A549 (cell line): ENCODE results near the gene COPE. TPM values are rescaled to one million over a fixed set of nuclear protein-coding genes. Genes with fewer than 3 reads are reported as not detected.
"Not testable (repeated sequence)": the region's sequence is repeated elsewhere in the genome, so short reads cannot be mapped to it uniquely, and the experiment has no call there.

Experiments used
- ATAC-seq, 2 experiments: fragments of 200-7000 bp in 1 of 2; fragments of >200 bp in 1 of 2; cut with Nextera tagmentation in 1 of 2; cut with Tn5 transposase in 1 of 2; 3 replicates each; pipeline versions ENCODE4 v1.8.0 to v1.9.1; 2018 to 2020; ENCODE audit warnings: mild to moderate bottlenecking in 1 of 2, moderate library complexity in 1 of 2
- CTCF ChIA-PET: fragments of 300-600 bp; sonication (Branson Sonifier 250); formaldehyde crosslinking; extraction: SDS; loops from one replicate; lab custom pipeline; 2021; ENCODE audit warnings: antibody characterized with exemption, inconsistent platforms; lab: Yijun Ruan, JAX
- POLR2A ChIA-PET: fragments of 350-600 bp; formaldehyde crosslinking; extraction: SDS; loops from one replicate; lab custom pipeline; 2021; ENCODE audit warnings: antibody characterized with exemption, inconsistent platforms; lab: Yijun Ruan, JAX
- DNase-seq, 2 experiments: peaks; one replicate each; pipeline versions ENCODE4 v3.0.0 to v3.0.0-alpha.2; 2011 to 2016; ENCODE audit warnings: low read depth in 1 of 2, low spot score in 1 of 2
- FAIRE-seq: peaks from 2 replicates; lab custom pipeline; 2011; peaks lifted over from hg19 to GRCh38; lab: Jason Lieb, UNC
- H3K27ac ChIP-seq, 2 experiments: fragments of >200 bp; sonication (Bioruptor Twin); formaldehyde crosslinking; 3 replicates each; pipeline ENCODE4 v1.5.1; 2016 to 2017
- H3K4me1 ChIP-seq: fragments of >200 bp; sonication (Bioruptor Twin); formaldehyde crosslinking; 3 replicates; pipeline ENCODE4 v1.6.1; 2016
- H3K4me2 ChIP-seq: fragments of >200 bp; sonication (Bioruptor Twin); formaldehyde crosslinking; 3 replicates; pipeline ENCODE4 v1.6.1; 2016
- H3K4me3 ChIP-seq: fragments of >200 bp; sonication (Bioruptor Twin); formaldehyde crosslinking; 3 replicates; pipeline ENCODE4 v1.5.1; 2016
- H3K9me3 ChIP-seq: fragments of >200 bp; sonication (Bioruptor Twin); formaldehyde crosslinking; 3 replicates; pipeline ENCODE4 v1.6.1; 2016
- CBX8 ChIP-seq: fragments of 200-600 bp; sonication (generic); IDR thresholded peaks from 2 replicates; pipeline ENCODE4 v1.6.1; 2016
- CEBPB ChIP-seq, 2 experiments: fragments of >200 bp in 1 of 2; sonication (Bioruptor Twin) in 1 of 2; formaldehyde crosslinking in 1 of 2; IDR thresholded peaks; 2 replicates each; pipeline ENCODE4 v1.6.1; 2012 to 2016
- CHD4 ChIP-seq: fragments of 200-600 bp; sonication (generic); IDR thresholded peaks from 2 replicates; pipeline ENCODE4 v1.6.1; 2016; ENCODE audit warnings: antibody characterized with exemption, mild to moderate bottlenecking, borderline replicate concordance
- ESRRA ChIP-seq: fragments of 150-350 bp; IDR thresholded peaks from 2 replicates; pipeline ENCODE4 v1.6.1; 2014; ENCODE audit warnings: mild to moderate bottlenecking, low read length, borderline replicate concordance
- FOXS1 ChIP-seq: fragments of 250-450 bp; sonication (Bioruptor Pico); IDR thresholded peaks from 2 replicates; pipeline ENCODE4 v1.5.0; 2020; ENCODE audit warnings: mild to moderate bottlenecking, moderate library complexity
- GATA3 ChIP-seq: IDR thresholded peaks from 2 replicates; pipeline ENCODE4 v1.6.1; 2012; ENCODE audit warnings: borderline replicate concordance
- HDAC2 ChIP-seq: fragments of 200-600 bp; sonication (generic); IDR thresholded peaks from 2 replicates; pipeline ENCODE4 v1.6.1; 2016
- HES2 ChIP-seq: fragments of >200 bp; sonication (Bioruptor Twin); formaldehyde crosslinking; IDR thresholded peaks from 2 replicates; pipeline ENCODE4 v1.6.1; 2016
- HMGXB4 ChIP-seq: fragments of 250-450 bp; sonication (Bioruptor Pico); IDR thresholded peaks from 2 replicates; pipeline ENCODE4 v1.5.0; 2021; ENCODE audit warnings: mild to moderate bottlenecking, moderate library complexity, borderline replicate concordance
- JUN ChIP-seq, 2 experiments: fragments of >200 bp; sonication (Bioruptor Twin); formaldehyde crosslinking; IDR thresholded peaks; 2 replicates in 1 of 2; 3 replicates in 1 of 2; pipeline ENCODE4 v1.6.1; 2016 to 2017
- JUNB ChIP-seq: fragments of >200 bp; sonication (Bioruptor Twin); formaldehyde crosslinking; IDR thresholded peaks from 2 replicates; pipeline ENCODE4 v1.6.1; 2016
- KDM1A ChIP-seq: fragments of 200-600 bp; sonication (generic); IDR thresholded peaks from 2 replicates; pipeline ENCODE4 v1.6.1; 2016; ENCODE audit warnings: low read depth, mild to moderate bottlenecking
- KDM5A ChIP-seq: fragments of 200-600 bp; sonication (generic); IDR thresholded peaks from 2 replicates; pipeline ENCODE4 v1.6.1; 2016; ENCODE audit warnings: antibody characterized with exemption, mild to moderate bottlenecking
- MAFK ChIP-seq: fragments of 450-650 bp; IDR thresholded peaks from 2 replicates; pipeline ENCODE4 v1.6.1; 2014; ENCODE audit not compliant: partially characterized antibody
- MYC ChIP-seq: IDR thresholded peaks from 2 replicates; pipeline ENCODE4 v1.6.1; 2012; ENCODE audit warnings: mild to moderate bottlenecking, inconsistent platforms, low read length, improper control_type of control experiment, borderline replicate concordance
- NFE2L2 ChIP-seq: fragments of 150-350 bp; conservative IDR thresholded peaks from 2 replicates; pipeline ENCODE4 v1.6.1; 2014; ENCODE audit warnings: low read length
- NPAS2 ChIP-seq: fragments of 250-450 bp; sonication (Bioruptor Pico); IDR thresholded peaks from 2 replicates; pipeline ENCODE4 v1.8.0; 2022; ENCODE audit warnings: mild to moderate bottlenecking, moderate library complexity, borderline replicate concordance
- RAD21 ChIP-seq, 2 experiments: fragments of >200 bp in 1 of 2; sonication (Bioruptor Twin) in 1 of 2; formaldehyde crosslinking in 1 of 2; IDR thresholded peaks in 1 of 2; conservative IDR thresholded peaks in 1 of 2; 2 replicates in 1 of 2; 3 replicates in 1 of 2; pipeline ENCODE4 v1.6.1; 2012 to 2018; ENCODE audit warnings: inconsistent platforms in 1 of 2
- SMC3 ChIP-seq: fragments of >200 bp; sonication (Bioruptor Twin); formaldehyde crosslinking; IDR thresholded peaks from 3 replicates; pipeline ENCODE4 v1.6.1; 2018; ENCODE audit warnings: inconsistent platforms
- ZFP36 ChIP-seq: fragments of 450-650 bp; IDR thresholded peaks from 2 replicates; pipeline ENCODE4 v1.6.1; 2014; ENCODE audit warnings: borderline replicate concordance; ENCODE audit not compliant: partially characterized antibody
- ZSCAN20 ChIP-seq: fragments of 250-450 bp; sonication (Bioruptor Pico); IDR thresholded peaks from 2 replicates; pipeline ENCODE4 v1.8.0; 2022; ENCODE audit warnings: mild to moderate bottlenecking, moderate library complexity
- WGBS: methylation state at CpG from one replicate; pipeline ENCODE4 v1.1.6; 2017; ENCODE audit errors: missing lambda C conversion rate; 5-methylcytosine and 5-hydroxymethylcytosine counted together
- polyA plus RNA-seq, 4 experiments: library from polyadenylated mRNA; depleted of rRNA in 3 of 4; stranded (reverse); fragments of >200 nt; fragmentation: RNase III in 1 of 4; extraction: RNeasy Plus Mini Kit Qiagen cat#74134 plus additional on column Dnase treatment in 1 of 4; gene quantifications; 2 replicates in 3 of 4; 3 replicates in 1 of 4; pipeline ENCODE4 v1.2.3, GENCODE V29; 2011 to 2017
- TF ChIP-seq, protein P1 (sequence below): fragments of >200 bp; sonication (Bioruptor Twin); formaldehyde crosslinking; IDR thresholded peaks from 3 replicates; pipeline ENCODE4 v1.5.1; 2016

The COPE gene
- polyA plus RNA-seq, 2 of the 4 experiments (the other 2 are of a cell fraction), result 94.0 to 114 TPM

DNA sequence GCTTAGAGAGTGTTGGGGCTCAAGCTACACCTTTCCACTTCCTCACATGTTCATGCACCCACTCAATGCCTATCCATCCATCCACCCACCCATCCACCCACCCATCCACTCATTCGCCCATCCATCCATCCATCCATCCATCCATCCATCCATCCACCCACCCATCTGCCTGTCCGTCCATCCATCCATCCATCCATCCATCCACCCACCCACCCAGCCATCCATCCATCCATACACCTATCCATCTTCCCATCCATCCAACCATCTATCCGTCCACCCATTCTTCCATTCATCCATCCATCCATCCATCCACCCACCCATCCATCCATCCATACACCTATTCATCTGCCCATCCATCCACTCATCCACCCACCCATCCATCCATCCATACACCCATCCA, 34.9 kb upstream of the COPE start (continued):
- no peak for TF ChIP-seq NPAS2 (CRISPR knock-in tag)
- TF ChIP-seq HDAC2, result no peak
- no peak for TF ChIP-seq CHD4
- no peak for TF ChIP-seq JUNB

DNA sequence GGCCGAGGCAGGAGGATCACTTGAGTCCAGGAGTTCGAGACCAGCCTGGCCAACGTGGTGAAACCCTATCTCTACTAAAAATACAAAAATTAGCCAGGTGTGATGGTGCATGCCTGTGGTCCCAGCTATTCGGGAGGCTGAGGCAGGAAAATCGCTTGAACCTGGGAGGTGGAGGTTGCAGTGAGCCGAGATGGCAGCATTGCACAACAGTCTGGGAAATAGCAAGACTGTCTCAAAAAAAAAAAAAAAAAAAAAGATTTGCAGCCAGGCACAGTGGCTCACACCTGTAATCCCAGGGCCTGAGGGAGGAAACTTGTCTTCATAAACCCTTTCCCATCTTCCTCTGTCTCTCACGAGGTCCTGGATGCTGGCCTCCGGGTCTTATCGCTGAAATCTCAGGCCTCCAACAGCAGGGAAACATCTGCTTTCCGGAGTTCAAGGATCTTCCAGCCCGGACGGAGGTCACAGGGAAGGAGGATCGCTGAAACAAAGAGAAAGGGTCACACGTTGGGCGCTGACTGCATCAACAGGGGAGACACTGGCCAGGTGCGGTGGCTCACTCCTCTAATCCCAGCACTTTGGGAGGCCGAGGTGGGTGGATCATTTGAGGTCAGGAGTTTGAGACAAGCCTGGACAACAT, 33.3 kb upstream of the COPE start:
- H3K9me3 ChIP-seq, H3K4me2 ChIP-seq, H3K4me3 ChIP-seq, POLR2A ChIA-PET, H3K4me1 ChIP-seq, FAIRE-seq, H3K27ac ChIP-seq, CTCF ChIA-PET, DNase-seq, ATAC-seq: not testable (repeated sequence)
- WGBS, result 70% methylated on average over 15 of the region's 17 CpGs
- 0 out of 4 replicates have a peak, but pooled peaks of 1 of the 2 experiments have one; percentile 12 for TF ChIP-seq CEBPB (IDR thresholded peaks at IDR 0.05)

DNA sequence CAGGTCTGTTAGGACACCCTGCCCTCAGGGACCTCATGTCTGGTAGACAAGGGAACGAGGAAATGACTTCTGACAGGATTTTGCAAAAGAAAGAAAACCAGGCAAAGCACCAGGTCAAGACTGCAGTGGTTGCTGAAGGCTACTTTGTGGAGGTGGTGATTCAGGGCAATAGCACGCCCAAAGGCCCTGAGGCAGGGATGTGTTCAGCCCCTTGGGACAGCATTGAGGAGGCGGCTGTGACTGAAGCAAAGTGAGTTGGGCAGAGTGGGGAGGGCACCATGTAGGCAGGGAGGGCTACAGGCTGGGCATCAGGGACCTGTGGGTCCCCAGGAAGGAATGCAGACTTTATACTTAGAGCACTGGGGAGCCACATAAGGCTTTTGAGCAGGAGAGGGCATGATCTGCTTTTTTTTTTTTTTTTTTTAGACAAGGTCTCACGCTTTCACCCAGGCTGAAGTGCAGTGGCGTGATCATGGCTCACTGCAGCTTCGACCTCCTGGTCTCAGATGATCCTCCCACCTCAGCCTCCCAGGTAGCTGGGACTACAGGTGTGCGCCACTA, 32.6 kb upstream of the COPE start:
- POLR2A ChIA-PET, result no interaction called here
- DNase-seq, result peak in 1 of 2 experiments; percentile 24
- no peaks in the 10 kb centered on the region for H3K9me3 ChIP-seq
- CTCF ChIA-PET, result interaction anchor here (5.1 kb wide), 1 partner anchor 35 kb away, joined by 26 read pairs; no protein-coding TSS in a partner anchor
- TF ChIP-seq JUNB (no peak), MAFK (no peak), KDM1A (0 out of 2 replicates have a peak, but pooled peaks have one; percentile 43), ZFP36 (peak; percentile 75), CEBPB (IDR thresholded peaks at IDR 0.05) (no peak)
- TF ChIP-seq, protein P1, sequence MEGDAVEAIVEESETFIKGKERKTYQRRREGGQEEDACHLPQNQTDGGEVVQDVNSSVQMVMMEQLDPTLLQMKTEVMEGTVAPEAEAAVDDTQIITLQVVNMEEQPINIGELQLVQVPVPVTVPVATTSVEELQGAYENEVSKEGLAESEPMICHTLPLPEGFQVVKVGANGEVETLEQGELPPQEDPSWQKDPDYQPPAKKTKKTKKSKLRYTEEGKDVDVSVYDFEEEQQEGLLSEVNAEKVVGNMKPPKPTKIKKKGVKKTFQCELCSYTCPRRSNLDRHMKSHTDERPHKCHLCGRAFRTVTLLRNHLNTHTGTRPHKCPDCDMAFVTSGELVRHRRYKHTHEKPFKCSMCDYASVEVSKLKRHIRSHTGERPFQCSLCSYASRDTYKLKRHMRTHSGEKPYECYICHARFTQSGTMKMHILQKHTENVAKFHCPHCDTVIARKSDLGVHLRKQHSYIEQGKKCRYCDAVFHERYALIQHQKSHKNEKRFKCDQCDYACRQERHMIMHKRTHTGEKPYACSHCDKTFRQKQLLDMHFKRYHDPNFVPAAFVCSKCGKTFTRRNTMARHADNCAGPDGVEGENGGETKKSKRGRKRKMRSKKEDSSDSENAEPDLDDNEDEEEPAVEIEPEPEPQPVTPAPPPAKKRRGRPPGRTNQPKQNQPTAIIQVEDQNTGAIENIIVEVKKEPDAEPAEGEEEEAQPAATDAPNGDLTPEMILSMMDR, result no peak
- TF ChIP-seq, all 56 proteins: peak for 2
- WGBS, result 62% methylated on average over 6 of the region's 7 CpGs
- no peak overlapping the region for H3K4me2 ChIP-seq
- no peak overlapping the region; a peak in 1 of 6 replicates for H3K27ac ChIP-seq
- 0 out of 3 replicates have a peak, but pooled peaks cover 2% of the 10 kb centered on the region for H3K4me1 ChIP-seq
- FAIRE-seq, result no peak
- no peak overlapping the region for H3K4me3 ChIP-seq
- peak; percentile 47 to 54; a peak in 2 of 6 replicates for ATAC-seq

GRCh38 chr19:18949858-18950257, 30.7 kb upstream of the COPE start:
- FAIRE-seq (no peak), DNase-seq (no peak)
- H3K9me3 ChIP-seq, result no peaks in the 10 kb centered on the region
- no peak overlapping the region for H3K27ac ChIP-seq
- WGBS, result 95% methylated on average over 3 of the region's 3 CpGs
- no peak overlapping the region for H3K4me2 ChIP-seq
- no peak overlapping the region for H3K4me3 ChIP-seq
- POLR2A ChIA-PET, result no interaction called here
- TF ChIP-seq CEBPB (IDR thresholded peaks at IDR 0.05) (no peak), KDM1A (no peak), NPAS2 (CRISPR knock-in tag) (no peak), CBX8 (no peak), MYC (no peak), HES2 (no peak), ESRRA (no peak), HMGXB4 (CRISPR knock-in tag) (no peak), MAFK (no peak), NFE2L2 (no peak), KDM5A (no peak), JUN (IDR thresholded peaks at IDR 0.05) (no peak), ZSCAN20 (no peak), GATA3 (no peak), SMC3 (no peak), JUNB (no peak), RAD21 (conservative IDR thresholded peaks at IDR 0.05 in 1 of 2, IDR thresholded peaks at IDR 0.05 in 1 of 2) (no peak), ZFP36 (no peak), FOXS1 (no peak)
- TF ChIP-seq, all 56 proteins: peak for 0
- H3K4me1 ChIP-seq, result 0 out of 3 replicates have a peak, but pooled peaks cover 2% of the 10 kb centered on the region
- ATAC-seq, result no peak
- CTCF ChIA-PET, result interaction anchor here (0.6 to 5.1 kb wide), 3 partner anchors 37 to 178 kb away, joined by 3 to 26 read pairs (median 4); no protein-coding TSS in a partner anchor
